ENCODE data around the gene ZNF777. TPM values are rescaled to one million over a fixed set of nuclear protein-coding genes. Genes with fewer than 3 reads are reported as not detected.

ZNF777 gene
- total RNA-seq, 1 experiment from 2014 or later, result 17.4 TPM

- Histone ChIP-seq H3K36me3 (ENCODE audit: control insufficient read depth, insufficient read depth, low read length) (no peaks in the 10 kb centered on the region), H3K4me3 (ENCODE audit: low read depth in 2 of 2, low read length in 2 of 2) (peak within 1 kb of the TSS; percentile 54 to 69), H3K4me1 (ENCODE audit: control insufficient read depth, insufficient read depth, low read length) (0 out of 2 replicates have a peak, but pooled peaks cover 4% of the 10 kb centered on the region), H3K27me3 (ENCODE audit: control insufficient read depth, insufficient read depth, low read length) (no peaks in the 10 kb centered on the region), H3K27ac (ENCODE audit: low read length) (peak within 1 kb of the TSS; percentile 76), H3K9me3 (ENCODE audit: control insufficient read depth, insufficient read depth, low read depth, low read length) (no peaks in the 10 kb centered on the region)
- ChIA-PET POLR2A (no interaction called here), CTCF (no interaction called here)
- intact Hi-C loops (cut with micrococcal nuclease; ENCODE audit: unreplicated experiment) (no loop called here), in situ Hi-C loops (cut with HindIII; ENCODE audit: low pct_unique_long_range_greater_than_20kb, low sequenced_read_pairs) (no loop called here)
- TF ChIP-seq POLR2AphosphoS5 (IDR thresholded peaks at IDR 0.05; ENCODE audit: low read depth, low read length) (peak; percentile 54; the same call in 1 of the 2 replicates), CTCF (IDR thresholded peaks at IDR 0.05) (peak; percentile 91), SIN3A (IDR thresholded peaks at IDR 0.05; ENCODE audit: borderline replicate concordance, insufficient read depth, low read depth, low read length) (peak; percentile 76; the same call in 1 of the 2 replicates), TCF7L2 (IDR thresholded peaks at IDR 0.05; ENCODE audit: low read depth, low read length) (no peak)
- TF ChIP-seq, protein P1, sequence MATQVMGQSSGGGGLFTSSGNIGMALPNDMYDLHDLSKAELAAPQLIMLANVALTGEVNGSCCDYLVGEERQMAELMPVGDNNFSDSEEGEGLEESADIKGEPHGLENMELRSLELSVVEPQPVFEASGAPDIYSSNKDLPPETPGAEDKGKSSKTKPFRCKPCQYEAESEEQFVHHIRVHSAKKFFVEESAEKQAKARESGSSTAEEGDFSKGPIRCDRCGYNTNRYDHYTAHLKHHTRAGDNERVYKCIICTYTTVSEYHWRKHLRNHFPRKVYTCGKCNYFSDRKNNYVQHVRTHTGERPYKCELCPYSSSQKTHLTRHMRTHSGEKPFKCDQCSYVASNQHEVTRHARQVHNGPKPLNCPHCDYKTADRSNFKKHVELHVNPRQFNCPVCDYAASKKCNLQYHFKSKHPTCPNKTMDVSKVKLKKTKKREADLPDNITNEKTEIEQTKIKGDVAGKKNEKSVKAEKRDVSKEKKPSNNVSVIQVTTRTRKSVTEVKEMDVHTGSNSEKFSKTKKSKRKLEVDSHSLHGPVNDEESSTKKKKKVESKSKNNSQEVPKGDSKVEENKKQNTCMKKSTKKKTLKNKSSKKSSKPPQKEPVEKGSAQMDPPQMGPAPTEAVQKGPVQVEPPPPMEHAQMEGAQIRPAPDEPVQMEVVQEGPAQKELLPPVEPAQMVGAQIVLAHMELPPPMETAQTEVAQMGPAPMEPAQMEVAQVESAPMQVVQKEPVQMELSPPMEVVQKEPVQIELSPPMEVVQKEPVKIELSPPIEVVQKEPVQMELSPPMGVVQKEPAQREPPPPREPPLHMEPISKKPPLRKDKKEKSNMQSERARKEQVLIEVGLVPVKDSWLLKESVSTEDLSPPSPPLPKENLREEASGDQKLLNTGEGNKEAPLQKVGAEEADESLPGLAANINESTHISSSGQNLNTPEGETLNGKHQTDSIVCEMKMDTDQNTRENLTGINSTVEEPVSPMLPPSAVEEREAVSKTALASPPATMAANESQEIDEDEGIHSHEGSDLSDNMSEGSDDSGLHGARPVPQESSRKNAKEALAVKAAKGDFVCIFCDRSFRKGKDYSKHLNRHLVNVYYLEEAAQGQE (IDR thresholded peaks at IDR 0.05; ENCODE audit: insufficient read depth in 1 of 2, low read depth in 2 of 2, low read length in 1 of 2), result no peak
- no TSS peak for BruUV-seq (replicated peaks)
- ATAC-seq (peak; percentile 97), DNase-seq (ENCODE audit: low read depth, low spot score) (no peak)
Observed at GRCh38 chr7:149497467-149498261, 36.8 kb upstream of the ZNF777 start, which contains the start of gene ZNF746. ZNF746 (minus strand) TSS chr7:149497809; CDS start chr7:149497536, 273 bp downstream.

DNA sequence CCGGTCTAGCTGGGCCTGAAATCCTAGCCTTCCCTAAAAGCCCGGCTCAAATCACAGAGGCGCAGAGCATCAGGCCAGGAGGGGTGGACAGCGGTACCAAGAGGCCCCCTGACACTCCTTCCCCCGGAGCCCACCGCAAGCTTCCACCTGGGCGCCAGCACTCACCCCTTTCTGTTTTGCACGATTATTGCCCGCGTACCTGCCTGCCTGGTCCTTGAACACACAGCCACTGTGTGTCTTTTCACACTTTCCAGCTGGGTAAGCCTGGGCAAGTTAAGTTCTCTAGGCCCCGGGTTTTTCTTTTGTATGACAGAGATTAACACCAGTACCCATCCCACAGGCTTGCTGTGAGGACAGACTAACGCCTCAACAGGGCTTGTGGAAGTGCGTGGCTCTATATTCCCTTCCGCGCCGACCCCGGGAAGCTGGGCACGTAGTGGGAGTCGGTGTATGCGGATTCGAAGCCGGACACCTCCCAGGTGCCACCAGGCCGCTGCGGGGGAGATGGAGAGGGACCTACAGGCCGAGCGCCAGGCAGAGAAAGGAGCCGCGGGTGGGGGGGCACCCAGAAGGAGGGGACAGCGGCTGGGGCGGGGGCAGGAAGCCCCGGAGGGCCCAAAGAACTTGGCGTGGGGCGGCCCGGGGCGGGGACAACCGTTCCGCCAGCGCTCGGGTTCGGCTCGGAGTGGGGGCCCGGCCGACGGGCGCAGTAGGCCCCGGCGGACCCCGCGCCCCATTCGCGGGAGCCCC is 36.0 kb upstream of the ZNF777 start:
- H3K4me1 ChIP-seq (ENCODE audit: control insufficient read depth, insufficient read depth, low read length), result 0 out of 2 replicates have a peak, but pooled peaks cover 4% of the 10 kb centered on the region
- intact Hi-C loops (cut with micrococcal nuclease; ENCODE audit: unreplicated experiment) (no loop called here), in situ Hi-C loops (cut with HindIII; ENCODE audit: low pct_unique_long_range_greater_than_20kb, low sequenced_read_pairs) (no loop called here)
- no peaks in the 10 kb centered on the region for H3K9me3 ChIP-seq (ENCODE audit: control insufficient read depth, insufficient read depth, low read depth, low read length)
- H3K4me3 ChIP-seq (ENCODE audit: low read depth in 2 of 2, low read length in 2 of 2), result peak overlapping the region; percentile 54 to 69
- CTCF ChIA-PET, result no interaction called here
- no peaks in the 10 kb centered on the region for H3K27me3 ChIP-seq (ENCODE audit: control insufficient read depth, insufficient read depth, low read length)
- H3K27ac ChIP-seq (ENCODE audit: low read length), result peak overlapping the region; percentile 60
- ATAC-seq, result peak; percentile 46
- no peak for TF ChIP-seq POLR2AphosphoS5 (IDR thresholded peaks at IDR 0.05; ENCODE audit: low read depth, low read length)
- TF ChIP-seq, protein P1 (IDR thresholded peaks at IDR 0.05; ENCODE audit: insufficient read depth in 1 of 2, low read depth in 2 of 2, low read length in 1 of 2), result no peak
- BruUV-seq (replicated peaks), result no TSS peak
- DNase-seq (ENCODE audit: low read depth, low spot score), result no peak
- POLR2A ChIA-PET, result no interaction called here
- peaks cover 3% of the 10 kb centered on the region; the same call in 1 of the 2 replicates for H3K36me3 ChIP-seq (ENCODE audit: control insufficient read depth, insufficient read depth, low read length)

All from Panc1 (cell line).